ENCODE data around the gene ADPRH. TPM values are rescaled to one million over a fixed set of nuclear protein-coding genes. Genes with fewer than 3 reads are reported as not detected.

The ADPRH gene
- total and polyA plus RNA-seq, 10 of the 15 experiments (the other 5 are each of a cell fraction or from before 2014, with no cell fraction given): 2.3 to 32.6 (median 19.0) TPM

DNA sequence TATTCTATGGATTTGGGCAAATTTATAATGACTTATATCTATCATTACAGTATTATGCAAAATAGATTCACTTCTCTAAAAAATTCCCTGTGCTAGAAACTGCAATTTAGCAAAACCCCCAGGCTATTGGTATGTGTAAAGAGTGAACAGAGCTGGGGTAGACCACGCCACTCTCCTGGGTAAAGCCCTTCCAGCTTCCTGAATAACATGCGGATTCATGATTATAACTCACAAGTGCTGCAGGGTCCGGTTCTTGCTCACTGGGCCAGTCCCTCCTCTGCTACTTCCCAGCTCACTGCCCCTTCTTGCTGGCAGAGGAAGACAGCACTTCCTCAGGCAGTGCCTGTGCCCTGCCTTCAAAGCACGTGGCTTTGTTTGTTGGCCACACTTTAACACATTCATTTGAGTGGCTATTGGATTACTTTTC, 24.0 kb upstream of the ADPRH start (continued):
- TF ChIP-seq, protein P1, sequence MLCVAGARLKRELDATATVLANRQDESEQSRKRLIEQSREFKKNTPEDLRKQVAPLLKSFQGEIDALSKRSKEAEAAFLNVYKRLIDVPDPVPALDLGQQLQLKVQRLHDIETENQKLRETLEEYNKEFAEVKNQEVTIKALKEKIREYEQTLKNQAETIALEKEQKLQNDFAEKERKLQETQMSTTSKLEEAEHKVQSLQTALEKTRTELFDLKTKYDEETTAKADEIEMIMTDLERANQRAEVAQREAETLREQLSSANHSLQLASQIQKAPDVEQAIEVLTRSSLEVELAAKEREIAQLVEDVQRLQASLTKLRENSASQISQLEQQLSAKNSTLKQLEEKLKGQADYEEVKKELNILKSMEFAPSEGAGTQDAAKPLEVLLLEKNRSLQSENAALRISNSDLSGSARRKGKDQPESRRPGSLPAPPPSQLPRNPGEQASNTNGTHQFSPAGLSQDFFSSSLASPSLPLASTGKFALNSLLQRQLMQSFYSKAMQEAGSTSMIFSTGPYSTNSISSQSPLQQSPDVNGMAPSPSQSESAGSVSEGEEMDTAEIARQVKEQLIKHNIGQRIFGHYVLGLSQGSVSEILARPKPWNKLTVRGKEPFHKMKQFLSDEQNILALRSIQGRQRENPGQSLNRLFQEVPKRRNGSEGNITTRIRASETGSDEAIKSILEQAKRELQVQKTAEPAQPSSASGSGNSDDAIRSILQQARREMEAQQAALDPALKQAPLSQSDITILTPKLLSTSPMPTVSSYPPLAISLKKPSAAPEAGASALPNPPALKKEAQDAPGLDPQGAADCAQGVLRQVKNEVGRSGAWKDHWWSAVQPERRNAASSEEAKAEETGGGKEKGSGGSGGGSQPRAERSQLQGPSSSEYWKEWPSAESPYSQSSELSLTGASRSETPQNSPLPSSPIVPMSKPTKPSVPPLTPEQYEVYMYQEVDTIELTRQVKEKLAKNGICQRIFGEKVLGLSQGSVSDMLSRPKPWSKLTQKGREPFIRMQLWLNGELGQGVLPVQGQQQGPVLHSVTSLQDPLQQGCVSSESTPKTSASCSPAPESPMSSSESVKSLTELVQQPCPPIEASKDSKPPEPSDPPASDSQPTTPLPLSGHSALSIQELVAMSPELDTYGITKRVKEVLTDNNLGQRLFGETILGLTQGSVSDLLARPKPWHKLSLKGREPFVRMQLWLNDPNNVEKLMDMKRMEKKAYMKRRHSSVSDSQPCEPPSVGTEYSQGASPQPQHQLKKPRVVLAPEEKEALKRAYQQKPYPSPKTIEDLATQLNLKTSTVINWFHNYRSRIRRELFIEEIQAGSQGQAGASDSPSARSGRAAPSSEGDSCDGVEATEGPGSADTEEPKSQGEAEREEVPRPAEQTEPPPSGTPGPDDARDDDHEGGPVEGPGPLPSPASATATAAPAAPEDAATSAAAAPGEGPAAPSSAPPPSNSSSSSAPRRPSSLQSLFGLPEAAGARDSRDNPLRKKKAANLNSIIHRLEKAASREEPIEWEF (IDR thresholded peaks at IDR 0.05; ENCODE audit: insufficient replicate concordance, low read depth, low read length): no peak
- TF ChIP-seq, protein P2, sequence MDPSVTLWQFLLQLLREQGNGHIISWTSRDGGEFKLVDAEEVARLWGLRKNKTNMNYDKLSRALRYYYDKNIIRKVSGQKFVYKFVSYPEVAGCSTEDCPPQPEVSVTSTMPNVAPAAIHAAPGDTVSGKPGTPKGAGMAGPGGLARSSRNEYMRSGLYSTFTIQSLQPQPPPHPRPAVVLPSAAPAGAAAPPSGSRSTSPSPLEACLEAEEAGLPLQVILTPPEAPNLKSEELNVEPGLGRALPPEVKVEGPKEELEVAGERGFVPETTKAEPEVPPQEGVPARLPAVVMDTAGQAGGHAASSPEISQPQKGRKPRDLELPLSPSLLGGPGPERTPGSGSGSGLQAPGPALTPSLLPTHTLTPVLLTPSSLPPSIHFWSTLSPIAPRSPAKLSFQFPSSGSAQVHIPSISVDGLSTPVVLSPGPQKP (IDR thresholded peaks at IDR 0.05; ENCODE audit: low read depth, low read length): no peak

DNA sequence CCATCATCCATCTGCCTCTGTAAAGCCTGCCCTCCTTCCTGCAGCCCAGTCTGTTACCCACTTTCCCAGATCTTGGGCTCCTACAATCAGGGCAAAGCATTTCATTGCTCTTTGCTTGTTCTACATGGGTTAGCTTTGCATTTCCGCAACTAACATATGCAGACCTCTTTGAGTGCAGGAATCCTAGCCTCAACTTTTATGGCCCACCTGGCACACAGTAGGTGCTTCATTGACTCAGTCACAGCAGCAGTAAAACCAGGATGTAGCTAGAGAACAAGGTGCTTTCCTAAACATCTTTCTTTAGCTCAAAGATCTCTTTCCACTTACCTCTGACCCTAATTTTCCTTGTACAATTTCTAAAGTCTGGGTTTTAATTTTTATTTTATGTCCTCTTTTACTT, 23.4 kb upstream of the ADPRH start:
- H2AFZ ChIP-seq (ENCODE audit: control insufficient read depth, low read depth, low read length): no peak overlapping the region
- ATAC-seq: no peak
- ChIA-PET POLR2A (interaction anchor here (0.7 to 6.4 kb wide), 13 partner anchors 10 to 125 kb away, joined by 3 to 104 read pairs (median 5); partner anchors contain the start of genes ADPRH, PLA1A and TIMMDC1), SMC1A (ENCODE audit: uncharacterized antibody, unreplicated experiment) (interaction anchor here (0.7 to 8.9 kb wide), 23 partner anchors 9 to 673 kb away, joined by 3 to 151 read pairs (median 4); partner anchors contain the start of genes COX17, PLA1A and TIMMDC1), CTCF (interaction anchor here (0.6 to 6.0 kb wide), 9 partner anchors 15 to 125 kb away, joined by 3 to 46 read pairs (median 4); no protein-coding TSS in a partner anchor), RAD21 (ENCODE audit: unreplicated experiment) (interaction anchor here (0.6 to 11.9 kb wide), 11 partner anchors 15 to 333 kb away, joined by 3 to 239 read pairs (median 3); no protein-coding TSS in a partner anchor)
- BruUV-seq (replicated peaks): TSS peak; percentile 30
- no peaks in the 10 kb centered on the region for H4K20me1 ChIP-seq (ENCODE audit: control insufficient read depth, insufficient read depth)
- H3K36me3 ChIP-seq (ENCODE audit: control insufficient read depth in 2 of 2, insufficient read depth in 2 of 2, low read length in 1 of 2): peaks cover 0 to 3% of the 10 kb centered on the region in 2 experiments; a peak in 1 of 4 replicates
- H3K27me3 ChIP-seq (replicated peaks in 1 of 2; ENCODE audit: control insufficient read depth in 2 of 2, insufficient read depth in 2 of 2, low read length in 1 of 2): no peaks in the 10 kb centered on the region
- peaks cover 38% of the 10 kb centered on the region for H3K4me1 ChIP-seq (ENCODE audit: control insufficient read depth, insufficient read depth, low read length)
- no peak for FAIRE-seq
- 25% methylated on average over 1 of the region's 1 CpG for WGBS (ENCODE audit: insufficient coverage, insufficient replicate concordance, low lambda C conversion rate, missing lambda C conversion rate)
- DNase-seq (ENCODE audit: low read depth, low spot score): no peak
- no peaks in the 10 kb centered on the region for H3K9me3 ChIP-seq (replicated peaks; ENCODE audit: control insufficient read depth, insufficient read depth, low read length)
- peak overlapping the region; percentile 99 for H3K9ac ChIP-seq (ENCODE audit: control insufficient read depth, insufficient read depth, low read length)
- intact Hi-C loops (cut with micrococcal nuclease; ENCODE audit: unreplicated experiment) (loop anchor here (5.0 to 10.0 kb wide), 3 partner anchors 234 to 539 kb away; partner anchors contain the start of gene GSK3B), in situ Hi-C loops (cut with MboI) (no loop called here)
- peak overlapping the region; percentile 98 for H3K27ac ChIP-seq (ENCODE audit: control insufficient read depth, insufficient read depth)
- H3K4me3 ChIP-seq: peak overlapping the region; percentile 76
- peak overlapping the region; percentile 98 for H3K4me2 ChIP-seq (ENCODE audit: control insufficient read depth, insufficient read depth)
- H3K79me2 ChIP-seq (ENCODE audit: control insufficient read depth, insufficient read depth, low read length): peaks cover 97% of the 10 kb centered on the region
- TF ChIP-seq NBN (IDR thresholded peaks at IDR 0.05): 0 out of 2 replicates have a peak, but pooled peaks have one; percentile 7
- TF ChIP-seq EP300 (IDR thresholded peaks at IDR 0.05; ENCODE audit: borderline replicate concordance in 1 of 2, control insufficient read depth in 1 of 2, low read depth in 2 of 2, low read length in 2 of 2): no peak
- TF ChIP-seq SREBF2 (IDR thresholded peaks at IDR 0.05; ENCODE audit: low read length): no peak
- TF ChIP-seq MEF2B (IDR thresholded peaks at IDR 0.05; ENCODE audit: partially characterized antibody, poor library complexity, severe bottlenecking): no peak
- peak; percentile 97; the same call in 1 of the 2 replicates for TF ChIP-seq WRNIP1 (IDR thresholded peaks at IDR 0.05; ENCODE audit: borderline replicate concordance, low read depth, low read length)
- TF ChIP-seq, protein P3, sequence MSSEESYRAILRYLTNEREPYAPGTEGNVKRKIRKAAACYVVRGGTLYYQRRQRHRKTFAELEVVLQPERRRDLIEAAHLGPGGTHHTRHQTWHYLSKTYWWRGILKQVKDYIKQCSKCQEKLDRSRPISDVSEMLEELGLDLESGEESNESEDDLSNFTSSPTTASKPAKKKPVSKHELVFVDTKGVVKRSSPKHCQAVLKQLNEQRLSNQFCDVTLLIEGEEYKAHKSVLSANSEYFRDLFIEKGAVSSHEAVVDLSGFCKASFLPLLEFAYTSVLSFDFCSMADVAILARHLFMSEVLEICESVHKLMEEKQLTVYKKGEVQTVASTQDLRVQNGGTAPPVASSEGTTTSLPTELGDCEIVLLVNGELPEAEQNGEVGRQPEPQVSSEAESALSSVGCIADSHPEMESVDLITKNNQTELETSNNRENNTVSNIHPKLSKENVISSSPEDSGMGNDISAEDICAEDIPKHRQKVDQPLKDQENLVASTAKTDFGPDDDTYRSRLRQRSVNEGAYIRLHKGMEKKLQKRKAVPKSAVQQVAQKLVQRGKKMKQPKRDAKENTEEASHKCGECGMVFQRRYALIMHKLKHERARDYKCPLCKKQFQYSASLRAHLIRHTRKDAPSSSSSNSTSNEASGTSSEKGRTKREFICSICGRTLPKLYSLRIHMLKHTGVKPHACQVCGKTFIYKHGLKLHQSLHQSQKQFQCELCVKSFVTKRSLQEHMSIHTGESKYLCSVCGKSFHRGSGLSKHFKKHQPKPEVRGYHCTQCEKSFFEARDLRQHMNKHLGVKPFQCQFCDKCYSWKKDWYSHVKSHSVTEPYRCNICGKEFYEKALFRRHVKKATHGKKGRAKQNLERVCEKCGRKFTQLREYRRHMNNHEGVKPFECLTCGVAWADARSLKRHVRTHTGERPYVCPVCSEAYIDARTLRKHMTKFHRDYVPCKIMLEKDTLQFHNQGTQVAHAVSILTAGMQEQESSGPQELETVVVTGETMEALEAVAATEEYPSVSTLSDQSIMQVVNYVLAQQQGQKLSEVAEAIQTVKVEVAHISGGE (CRISPR knock-in tag; IDR thresholded peaks at IDR 0.05): peak; percentile 21; the same call in 1 of the 2 replicates
- TF ChIP-seq DPF2 (IDR thresholded peaks at IDR 0.05): peak; percentile 85
- TF ChIP-seq RAD51 (IDR thresholded peaks at IDR 0.05): no peak
- TF ChIP-seq IKZF1 (conservative IDR thresholded peaks at IDR 0.05): no peak
- no peak for TF ChIP-seq ASH2L (IDR thresholded peaks at IDR 0.05; ENCODE audit: borderline replicate concordance, low read depth)
